GM19328 (cell line): ENCODE data around the gene CD2BP2.
A peak's percentile ranks its signal among the peaks of the same experiment; 100 is the strongest.
"Not testable (repeated sequence)": the region's sequence is repeated elsewhere in the genome, so short reads cannot be mapped to it uniquely, and the experiment has no call there.

Experiments used
- ATAC-seq: cut with Tn5 transposase; IDR thresholded peaks from one replicate; pipeline ENCODE4 v1.9.1; 2021; ENCODE audit warnings: mild to moderate bottlenecking, moderate library complexity; ENCODE audit not compliant: unreplicated experiment

CD2BP2 gene

GRCh38 chr16:30355144-30355953 lies at the start of gene CD2BP2:
Gene CD2BP2, minus strand, starts transcription at chr16:30355308. Its CDS starts 627 bp downstream, at chr16:30354681.
- ATAC-seq = peak; percentile 62

GRCh38 chr16:30401768-30402425 lies 46.8 kb upstream of the CD2BP2 start:
- ATAC-seq = no peak

GRCh38 chr16:30399435-30400186 lies 44.5 kb upstream of the CD2BP2 start:
- no peak for ATAC-seq

- no peak for ATAC-seq
Observed at GRCh38 chr16:30398661-30399434, 43.7 kb upstream of the CD2BP2 start.

GRCh38 chr16:30397776-30398660 lies 42.9 kb upstream of the CD2BP2 start:
- ATAC-seq = no peak

GRCh38 chr16:30397056-30397455 lies 41.9 kb upstream of the CD2BP2 start:
- no peak for ATAC-seq

GRCh38 chr16:30396627-30397026 lies 41.5 kb upstream of the CD2BP2 start:
- not testable (repeated sequence) for ATAC-seq

- no peak for ATAC-seq
Observed at GRCh38 chr16:30395992-30396585, 41.0 kb upstream of the CD2BP2 start.

GRCh38 chr16:30395155-30395991 lies 40.3 kb upstream of the CD2BP2 start, which contains the start of gene ZNF48:
Gene ZNF48, plus strand, starts transcription at chr16:30395420. Its CDS starts 375 bp downstream, at chr16:30395795.
- peak; percentile 63 for ATAC-seq

GRCh38 chr16:30394592-30395154 lies 39.6 kb upstream of the CD2BP2 start:
- no peak for ATAC-seq

GRCh38 chr16:30383521-30383920 lies 28.4 kb upstream of the CD2BP2 start:
- no peak for ATAC-seq

- ATAC-seq = no peak
Observed at GRCh38 chr16:30382111-30382881, 27.2 kb upstream of the CD2BP2 start, which contains the start of gene SEPTIN1. Gene SEPTIN1, minus strand, starts transcription at chr16:30382561. Its CDS starts 19 bp downstream, at chr16:30382542.

- ATAC-seq = no peak
Observed at GRCh38 chr16:30381291-30382041, 26.4 kb upstream of the CD2BP2 start.

GRCh38 chr16:30380803-30381208 lies 25.7 kb upstream of the CD2BP2 start:
- ATAC-seq = no peak

- no peak for ATAC-seq
Observed at GRCh38 chr16:30380072-30380802, 25.1 kb upstream of the CD2BP2 start.
